Chondrocyte (in vitro differentiated cells): ENCODE data around the gene CHD1L. TPM values are rescaled to one million over a fixed set of nuclear protein-coding genes. Genes with fewer than 3 reads are reported as not detected.
"Not testable (repeated sequence)": the region's sequence is repeated elsewhere in the genome, so short reads cannot be mapped to it uniquely, and the experiment has no call there.

ENCODE experiments used
- DNase-seq: peaks from one replicate; pipeline ENCODE4 v3.0.0; 2021; ENCODE audit warnings: mixed read lengths, low spot score
- H3K27ac Mint-ChIP-seq: one replicate; pipeline ENCODE4 v1.8.0; 2021; ENCODE audit warnings: mild to moderate bottlenecking, moderate library complexity, mixed read lengths; ENCODE audit not compliant: unreplicated experiment
- H3K27me3 Mint-ChIP-seq: 2 replicates; pipeline ENCODE4 v1.8.0; 2021; ENCODE audit warnings: low read depth, mixed read lengths
- H3K36me3 Mint-ChIP-seq: 2 replicates; pipeline ENCODE4 v1.8.0; 2021; ENCODE audit warnings: low read depth, mixed read lengths
- H3K4me1 Mint-ChIP-seq: 2 replicates; pipeline ENCODE4 v1.8.0; 2021; ENCODE audit warnings: low read depth, mild to moderate bottlenecking, mixed read lengths
- H3K4me3 Mint-ChIP-seq: one replicate; pipeline ENCODE4 v1.8.0; 2021; ENCODE audit warnings: mild to moderate bottlenecking, moderate library complexity, mixed read lengths; ENCODE audit not compliant: unreplicated experiment
- H3K9me3 Mint-ChIP-seq: 2 replicates; pipeline ENCODE4 v1.8.0; 2021; ENCODE audit warnings: low read depth, mixed read lengths
- CTCF ChIP-seq: fragments of 200-600 bp; sonication (generic); IDR thresholded peaks from 2 replicates; pipeline ENCODE4 v1.5.0; 2021; ENCODE audit warnings: antibody characterized with exemption, mild to moderate bottlenecking, moderate library complexity
- total RNA-seq: library from RNA; stranded (reverse); gene quantifications from 3 replicates; pipeline ENCODE4 v1.2.1, GENCODE V29; 2021

The CHD1L gene
- total RNA-seq, 1 donor from 2014 or later = 34.5 TPM

- no peaks in the 10 kb centered on the region for H3K36me3 Mint-ChIP-seq
- H3K27me3 Mint-ChIP-seq = no peaks in the 10 kb centered on the region
- no peak for DNase-seq
- H3K4me1 Mint-ChIP-seq = peaks cover 16% of the 10 kb centered on the region
- no peak overlapping the region for H3K4me3 Mint-ChIP-seq
- H3K27ac Mint-ChIP-seq = no peak overlapping the region
- no peaks in the 10 kb centered on the region for H3K9me3 Mint-ChIP-seq
- no peak for TF ChIP-seq CTCF
These were observed 26.4 kb upstream of the CHD1L start for GRCh38 chr1:147216124-147216523.

- no peaks in the 10 kb centered on the region for H3K36me3 Mint-ChIP-seq
- H3K4me1 Mint-ChIP-seq = peaks cover 16% of the 10 kb centered on the region
- H3K9me3 Mint-ChIP-seq = no peaks in the 10 kb centered on the region
- TF ChIP-seq CTCF = no peak
- no peaks in the 10 kb centered on the region for H3K27me3 Mint-ChIP-seq
- H3K4me3 Mint-ChIP-seq = no peak overlapping the region
- DNase-seq = no peak
- H3K27ac Mint-ChIP-seq = no peak overlapping the region
These were observed 25.3 kb upstream of the CHD1L start for GRCh38 chr1:147217141-147217540.

GRCh38 chr1:147218606-147219005 lies 23.9 kb upstream of the CHD1L start:
- H3K9me3 Mint-ChIP-seq = no peaks in the 10 kb centered on the region
- H3K36me3 Mint-ChIP-seq = no peaks in the 10 kb centered on the region
- no peak for DNase-seq
- H3K4me1 Mint-ChIP-seq = peaks cover 16% of the 10 kb centered on the region
- no peaks in the 10 kb centered on the region for H3K27me3 Mint-ChIP-seq
- no peak overlapping the region for H3K27ac Mint-ChIP-seq
- H3K4me3 Mint-ChIP-seq = no peak overlapping the region
- TF ChIP-seq CTCF = no peak

GRCh38 chr1:147223740-147224615 lies 18.5 kb upstream of the CHD1L start:
- Mint-ChIP-seq H3K36me3 (no peaks in the 10 kb centered on the region), H3K27ac (no peak overlapping the region), H3K27me3 (no peaks in the 10 kb centered on the region), H3K4me1 (peaks cover 13% of the 10 kb centered on the region), H3K9me3 (no peaks in the 10 kb centered on the region), H3K4me3 (no peak overlapping the region)
- no peak for TF ChIP-seq CTCF
- DNase-seq = no peak

GRCh38 chr1:147225193-147225730 lies 17.2 kb upstream of the CHD1L start, which contains the start of gene FMO5:
TSS of gene FMO5 (minus strand) at chr1:147225339. CDS start at chr1:147225029, 310 bp downstream.
- peak; percentile 53 for TF ChIP-seq CTCF
- Mint-ChIP-seq H3K4me3 (peak within 1 kb of the TSS; percentile 86), H3K36me3 (no peaks in the 10 kb centered on the region), H3K27ac (peak within 1 kb of the TSS; percentile 91), H3K9me3 (no peaks in the 10 kb centered on the region), H3K27me3 (no peaks in the 10 kb centered on the region), H3K4me1 (peaks cover 13% of the 10 kb centered on the region)
- DNase-seq = no peak

GRCh38 chr1:147231032-147231431 lies 11.5 kb upstream of the CHD1L start:
- H3K4me1 Mint-ChIP-seq, H3K27ac Mint-ChIP-seq, H3K9me3 Mint-ChIP-seq, DNase-seq, H3K27me3 Mint-ChIP-seq, H3K36me3 Mint-ChIP-seq, H3K4me3 Mint-ChIP-seq: not testable (repeated sequence)

- not testable (repeated sequence) for H3K27me3 Mint-ChIP-seq, DNase-seq, H3K36me3 Mint-ChIP-seq, H3K27ac Mint-ChIP-seq, H3K9me3 Mint-ChIP-seq, H3K4me3 Mint-ChIP-seq, H3K4me1 Mint-ChIP-seq
These were observed 8.6 kb upstream of the CHD1L start for GRCh38 chr1:147233903-147234302.
